A673 (cell line): Measurements from ENCODE around the gene TMEM161A. TPM values are rescaled to one million over a fixed set of nuclear protein-coding genes. Genes with fewer than 3 reads are reported as not detected.

Source experiments
- BruUV-seq: library from RNA; stranded (reverse); fragments of 400-500 nt; replicated peaks from 2 replicates; lab custom pipeline; 2021; lab: Mats Ljungman, UMichigan
- CTCF ChIA-PET: fragments of 300-600 bp; sonication (Branson Sonifier 250); formaldehyde crosslinking; loops from one replicate; lab custom pipeline; 2022; ENCODE audit warnings: antibody characterized with exemption; lab: Charles Lee
- POLR2A ChIA-PET: fragments of 300-600 bp; sonication (Branson Sonifier 250); formaldehyde crosslinking; loops from one replicate; lab custom pipeline; 2022; ENCODE audit warnings: antibody characterized with exemption; ENCODE audit not compliant: low non-redundant PET; lab: Charles Lee
- DNase-seq: peaks from one replicate; pipeline ENCODE4 v3.0.0-alpha.2; 2015; ENCODE audit warnings: low spot score
- H3K27ac ChIP-seq: fragments of 200-600 bp; sonication (generic); 2 replicates; pipeline ENCODE4 v1.5.1; 2016; ENCODE audit warnings: mixed run types, low read depth, mild to moderate bottlenecking, mixed read lengths, antibody characterized with exemption, low read length; ENCODE audit not compliant: poor library complexity, severe bottlenecking
- H3K27me3 ChIP-seq: fragments of 200-600 bp; sonication (generic); replicated peaks from 2 replicates; pipeline ENCODE4 v1.6.1; 2017; ENCODE audit warnings: mixed run types, low read depth, mild to moderate bottlenecking, mixed read lengths, antibody characterized with exemption, low read length; ENCODE audit not compliant: insufficient read depth, poor library complexity
- H3K36me3 ChIP-seq: fragments of 200-600 bp; sonication (generic); 2 replicates; pipeline ENCODE4 v1.6.1; 2016; ENCODE audit warnings: mixed run types, mild to moderate bottlenecking, mixed read lengths, antibody characterized with exemption, low read length; ENCODE audit not compliant: insufficient read depth, poor library complexity, severe bottlenecking
- H3K4me1 ChIP-seq: fragments of 200-600 bp; sonication (generic); 2 replicates; pipeline ENCODE4 v1.6.1; 2017; ENCODE audit warnings: mixed run types, mild to moderate bottlenecking, mixed read lengths, antibody characterized with exemption, low read length; ENCODE audit not compliant: insufficient read depth, poor library complexity, severe bottlenecking
- H3K4me3 ChIP-seq: fragments of 200-600 bp; sonication (generic); 2 replicates; pipeline ENCODE4 v1.5.1; 2016; ENCODE audit warnings: low read depth, mixed run types, mild to moderate bottlenecking, mixed read lengths, low read length; ENCODE audit not compliant: poor library complexity, severe bottlenecking
- H3K9me3 ChIP-seq: fragments of 200-600 bp; sonication (generic); 2 replicates; pipeline ENCODE4 v1.6.1; 2016; ENCODE audit warnings: mixed run types, low read depth, mild to moderate bottlenecking, mixed read lengths, antibody characterized with exemption, low read length; ENCODE audit not compliant: poor library complexity, severe bottlenecking
- EZH2 ChIP-seq: fragments of 200-600 bp; sonication (generic); IDR thresholded peaks from 2 replicates; pipeline ENCODE4 v1.6.1; 2017; ENCODE audit warnings: borderline replicate concordance, low read depth, mild to moderate bottlenecking, mixed read lengths, antibody characterized with exemption, low read length; ENCODE audit not compliant: poor library complexity, severe bottlenecking
- intact Hi-C: fragments of 100-400 bp; cut with micrococcal nuclease; formaldehyde crosslinking; loops from one replicate; pipeline ENCODE4 v1.10.0; 2022; ENCODE audit not compliant: unreplicated experiment
- total RNA-seq: library from RNA; stranded (reverse); gene quantifications from 2 replicates; pipeline ENCODE4 v1.2.3, GENCODE V29; 2021
- TF ChIP-seq, protein P1 (sequence below): fragments of 300-800, 200-600 bp; sonication (generic); conservative IDR thresholded peaks from 2 replicates; pipeline ENCODE4 v1.5.1; 2017; ENCODE audit warnings: low read depth, mild to moderate bottlenecking, antibody characterized with exemption, low read length, moderate library complexity, mixed read lengths

Gene TMEM161A
- total RNA-seq, 1 experiment from 2014 or later: 34.4 TPM

DNA sequence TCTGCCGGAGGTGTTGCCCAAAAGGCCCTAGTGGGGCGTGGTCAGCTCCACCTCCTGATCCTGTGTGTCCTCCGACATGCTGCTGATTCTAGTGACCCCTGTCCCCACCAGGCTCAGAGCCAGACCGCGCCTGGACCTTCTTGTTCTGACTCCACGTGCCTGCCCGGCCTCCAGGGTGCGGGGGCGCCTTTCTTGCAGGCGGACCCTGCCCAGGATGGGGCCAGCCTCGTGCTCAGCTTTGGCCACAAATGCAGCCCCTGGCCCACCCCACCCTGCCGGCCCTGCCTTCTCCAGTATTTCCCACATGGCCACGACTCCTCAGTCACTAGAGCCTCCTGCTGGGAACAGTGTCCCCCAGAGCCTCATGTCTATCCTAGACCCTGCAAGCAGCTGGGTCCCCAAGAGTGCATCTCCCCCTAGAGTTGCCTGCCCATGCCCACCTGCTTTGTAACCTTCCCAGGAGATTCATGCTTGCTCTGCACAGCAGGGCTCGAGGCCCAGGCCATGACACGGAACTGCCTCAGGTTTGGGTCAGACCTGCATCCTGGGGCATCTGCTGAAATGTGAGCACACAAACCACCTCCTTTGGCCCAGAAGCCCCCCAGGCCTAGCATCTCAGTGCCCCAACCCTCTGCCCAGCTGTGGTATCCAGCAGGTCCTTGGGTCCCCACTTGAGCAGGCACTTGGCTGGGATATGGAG is 27.0 kb downstream of the TMEM161A start:
- CTCF ChIA-PET: no interaction called here
- DNase-seq: no peak

DNA sequence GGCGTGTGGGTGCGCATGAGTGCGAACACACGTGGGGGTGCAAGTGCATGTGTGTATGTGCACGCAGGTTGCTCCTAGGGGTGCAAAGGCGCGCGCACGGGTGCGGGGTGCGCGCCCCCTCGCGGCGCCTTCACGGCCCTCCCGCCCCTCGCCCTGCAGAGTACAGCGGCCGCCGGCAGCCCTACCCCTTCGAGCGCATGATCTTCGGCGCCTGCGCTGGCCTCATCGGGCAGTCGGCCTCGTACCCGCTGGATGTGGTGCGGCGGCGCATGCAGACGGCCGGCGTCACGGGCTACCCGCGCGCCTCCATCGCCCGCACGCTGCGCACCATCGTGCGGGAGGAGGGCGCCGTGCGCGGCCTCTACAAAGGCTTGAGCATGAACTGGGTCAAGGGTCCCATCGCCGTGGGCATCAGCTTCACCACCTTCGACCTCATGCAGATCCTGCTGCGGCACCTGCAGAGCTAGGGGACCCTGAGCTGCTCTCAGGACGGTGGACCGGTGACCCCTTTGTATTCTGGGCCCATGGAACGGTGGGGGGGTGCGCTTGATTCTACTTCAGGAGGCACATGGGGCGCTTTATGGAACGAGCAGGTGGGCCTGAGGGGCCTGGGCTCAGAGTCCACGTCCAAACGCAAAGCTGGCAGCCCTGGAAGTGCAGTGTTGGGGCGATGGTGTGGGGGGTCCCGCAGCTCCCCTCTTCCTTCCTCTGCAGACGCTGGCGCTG is 27.7 kb downstream of the TMEM161A start:
- Histone ChIP-seq H3K4me3 (no peak overlapping the region), H3K4me1 (peaks cover 7% of the 10 kb centered on the region), H3K27ac (no peak overlapping the region), H3K27me3 (no peaks in the 10 kb centered on the region), H3K9me3 (no peaks in the 10 kb centered on the region), H3K36me3 (no peaks in the 10 kb centered on the region)
- intact Hi-C loops: loop anchor here (5.0 kb wide), 1 partner anchor 58 kb away; no protein-coding TSS in a partner anchor
- DNase-seq: peak; percentile 45
- no TSS peak for BruUV-seq
- ChIA-PET CTCF (no interaction called here), POLR2A (no interaction called here)
- TF ChIP-seq EZH2: no peak
- TF ChIP-seq, protein P1, sequence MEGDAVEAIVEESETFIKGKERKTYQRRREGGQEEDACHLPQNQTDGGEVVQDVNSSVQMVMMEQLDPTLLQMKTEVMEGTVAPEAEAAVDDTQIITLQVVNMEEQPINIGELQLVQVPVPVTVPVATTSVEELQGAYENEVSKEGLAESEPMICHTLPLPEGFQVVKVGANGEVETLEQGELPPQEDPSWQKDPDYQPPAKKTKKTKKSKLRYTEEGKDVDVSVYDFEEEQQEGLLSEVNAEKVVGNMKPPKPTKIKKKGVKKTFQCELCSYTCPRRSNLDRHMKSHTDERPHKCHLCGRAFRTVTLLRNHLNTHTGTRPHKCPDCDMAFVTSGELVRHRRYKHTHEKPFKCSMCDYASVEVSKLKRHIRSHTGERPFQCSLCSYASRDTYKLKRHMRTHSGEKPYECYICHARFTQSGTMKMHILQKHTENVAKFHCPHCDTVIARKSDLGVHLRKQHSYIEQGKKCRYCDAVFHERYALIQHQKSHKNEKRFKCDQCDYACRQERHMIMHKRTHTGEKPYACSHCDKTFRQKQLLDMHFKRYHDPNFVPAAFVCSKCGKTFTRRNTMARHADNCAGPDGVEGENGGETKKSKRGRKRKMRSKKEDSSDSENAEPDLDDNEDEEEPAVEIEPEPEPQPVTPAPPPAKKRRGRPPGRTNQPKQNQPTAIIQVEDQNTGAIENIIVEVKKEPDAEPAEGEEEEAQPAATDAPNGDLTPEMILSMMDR: peak; percentile 65

More for the DNA sequence above, 27.0 kb downstream of the TMEM161A start:
- POLR2A ChIA-PET: no interaction called here
- BruUV-seq: no TSS peak
- no peak overlapping the region for H3K27ac ChIP-seq
- no peaks in the 10 kb centered on the region for H3K27me3 ChIP-seq
- peaks cover under 1% of the 10 kb centered on the region for H3K4me1 ChIP-seq
- H3K36me3 ChIP-seq: no peaks in the 10 kb centered on the region
- H3K4me3 ChIP-seq: no peak overlapping the region
- no peaks in the 10 kb centered on the region for H3K9me3 ChIP-seq
- TF ChIP-seq EZH2: no peak
- TF ChIP-seq, protein P1: no peak
- intact Hi-C loops: loop anchor here (5.0 kb wide), 1 partner anchor 59 kb away; no protein-coding TSS in a partner anchor

DNA sequence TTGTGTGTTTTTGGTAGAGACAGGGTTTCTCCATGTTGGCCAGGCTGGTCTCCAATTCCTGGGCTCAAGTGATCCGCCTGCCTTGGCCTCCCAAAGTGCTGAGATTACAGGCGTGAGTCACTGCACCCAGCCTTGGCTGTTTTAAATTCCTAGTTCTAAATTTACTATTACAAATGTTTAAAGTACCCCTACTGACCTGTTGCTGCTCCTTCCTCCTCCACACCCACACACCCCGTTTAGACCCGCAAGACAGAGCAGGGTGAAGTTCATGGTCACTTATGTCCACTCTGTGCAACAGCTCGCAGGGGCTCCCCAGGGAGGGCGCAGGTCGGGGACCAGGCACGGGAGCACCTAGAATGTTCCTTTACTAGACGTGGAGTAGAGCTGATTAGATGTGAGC is 28.7 kb downstream of the TMEM161A start:
- CTCF ChIA-PET: no interaction called here
- DNase-seq: no peak

More for the DNA sequence above, 28.7 kb downstream of the TMEM161A start:
- TF ChIP-seq EZH2: no peak
- TF ChIP-seq, protein P1: no peak
- Histone ChIP-seq H3K36me3 (no peaks in the 10 kb centered on the region), H3K9me3 (no peaks in the 10 kb centered on the region), H3K4me1 (peaks cover 12% of the 10 kb centered on the region), H3K4me3 (no peak overlapping the region), H3K27ac (no peak overlapping the region), H3K27me3 (no peaks in the 10 kb centered on the region)
- intact Hi-C loops: no loop called here
- no TSS peak for BruUV-seq
- POLR2A ChIA-PET: no interaction called here
